Measurements from ENCODE around the gene KCNH1.
"Not testable (repeated sequence)": the region's sequence is repeated elsewhere in the genome, so short reads cannot be mapped to it uniquely, and the experiment has no call there.

The KCNH1 gene

DNA sequence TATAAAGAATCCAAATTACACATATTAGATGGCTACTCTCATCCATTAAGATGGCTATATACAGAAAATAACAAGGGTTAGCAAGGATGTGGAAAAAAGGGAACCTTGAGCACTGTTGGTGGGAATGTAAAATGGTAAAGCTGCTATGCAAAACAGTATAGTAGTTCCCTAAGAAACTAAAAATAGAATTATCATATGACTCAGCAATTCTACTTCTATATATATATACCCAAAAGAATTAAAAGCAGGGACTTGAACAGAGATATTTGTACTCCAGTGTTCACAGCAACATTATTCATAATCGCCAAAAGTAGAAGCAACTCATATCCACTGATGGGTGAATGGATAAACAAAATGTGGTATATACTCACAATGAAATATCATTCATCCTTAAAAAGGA lies 126.1 kb downstream of the KCNH1 start:
- no peak for DNase-seq (ENCODE audit: low read depth in 3 of 3)

- DNase-seq (ENCODE audit: low read depth in 3 of 3): not testable (repeated sequence)
Measured at GRCh38 chr1:210995931-210996330, 138.0 kb downstream of the KCNH1 start.

DNA sequence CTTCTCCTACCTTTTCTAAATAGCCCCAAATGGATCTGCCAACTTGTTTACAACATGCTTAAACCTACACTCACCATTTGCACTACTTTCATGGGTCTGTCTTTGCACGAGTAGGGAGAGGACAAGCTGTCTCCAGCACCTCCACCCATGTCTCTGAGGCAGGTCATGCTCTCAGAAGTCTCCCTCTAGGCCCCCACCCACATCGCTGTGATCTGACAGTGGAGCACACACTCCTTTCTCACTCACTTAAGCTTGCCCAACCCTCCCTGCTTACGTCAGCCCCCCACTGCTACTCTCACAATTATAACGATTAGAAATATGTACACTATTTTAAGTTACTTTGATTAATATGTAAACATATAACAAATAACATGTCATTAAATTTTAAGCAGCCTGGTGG lies 141.1 kb downstream of the KCNH1 start:
- DNase-seq (ENCODE audit: low read depth in 3 of 3): no peak

GRCh38 chr1:210989905-210990304 lies 144.0 kb downstream of the KCNH1 start:
- DNase-seq (ENCODE audit: low read depth in 3 of 3): no peak

DNA sequence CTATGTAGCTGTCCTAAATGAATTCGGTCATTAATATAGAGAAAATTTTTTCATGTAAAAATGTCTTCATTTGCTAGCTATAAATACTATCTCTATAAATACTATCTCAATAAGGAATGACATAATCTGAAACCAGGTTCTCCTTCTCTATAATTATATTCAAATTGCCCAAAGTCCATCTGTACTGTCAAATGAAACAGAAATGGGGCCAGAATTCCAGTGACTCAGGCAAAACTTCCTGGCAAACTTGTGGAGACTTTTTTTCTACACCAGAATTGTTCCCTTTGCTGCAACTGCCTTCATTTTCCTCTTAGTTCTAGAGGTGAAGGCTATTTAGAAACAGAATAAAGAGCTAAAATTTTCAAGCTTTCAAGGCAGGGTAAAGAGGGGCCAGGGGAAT lies 152.5 kb downstream of the KCNH1 start:
- DNase-seq (ENCODE audit: low read depth in 3 of 3): no peak

DNA sequence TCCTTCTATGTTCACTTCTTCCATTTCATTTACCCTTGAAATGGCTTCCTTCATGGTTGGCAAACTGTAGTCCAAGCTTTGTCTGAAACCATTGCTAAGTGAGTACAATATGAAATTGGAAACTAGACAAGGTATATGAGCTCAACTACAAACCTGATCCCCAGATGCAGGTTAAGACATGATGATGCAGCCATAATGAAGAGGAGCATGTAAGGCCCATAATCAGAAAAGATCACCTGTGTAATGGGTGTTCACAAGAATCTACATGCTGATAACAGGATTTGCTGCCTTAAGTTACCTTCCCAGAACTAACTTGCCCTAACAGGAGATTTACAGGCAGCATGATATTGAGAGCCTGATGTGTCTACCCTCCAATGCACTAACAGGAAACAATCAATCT lies 153.9 kb downstream of the KCNH1 start:
- DNase-seq (ENCODE audit: low read depth in 3 of 3): no peak

DNA sequence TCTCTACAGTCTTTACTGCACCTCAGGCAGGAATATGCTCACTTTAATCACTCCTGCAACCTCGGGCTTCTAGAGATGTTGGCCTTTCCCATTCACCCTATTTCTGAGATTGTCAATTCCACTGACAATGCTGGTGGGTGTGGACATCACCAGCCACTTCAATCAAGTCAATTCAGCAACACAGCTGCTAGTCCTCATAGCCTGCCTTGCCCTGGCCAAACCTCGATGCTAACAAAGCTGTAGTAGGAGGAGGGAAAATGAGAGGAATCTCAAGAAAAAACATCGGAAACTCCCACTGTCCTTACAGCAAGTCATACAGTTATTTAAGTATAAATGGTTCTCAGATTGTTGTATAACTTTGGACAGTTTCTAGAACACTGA lies 155.0 kb downstream of the KCNH1 start:
- DNase-seq (ENCODE audit: low read depth in 3 of 3): no peak

GRCh38 chr1:210978316-210978973 lies 155.5 kb downstream of the KCNH1 start:
- no peak for DNase-seq (ENCODE audit: low read depth in 3 of 3)

DNA sequence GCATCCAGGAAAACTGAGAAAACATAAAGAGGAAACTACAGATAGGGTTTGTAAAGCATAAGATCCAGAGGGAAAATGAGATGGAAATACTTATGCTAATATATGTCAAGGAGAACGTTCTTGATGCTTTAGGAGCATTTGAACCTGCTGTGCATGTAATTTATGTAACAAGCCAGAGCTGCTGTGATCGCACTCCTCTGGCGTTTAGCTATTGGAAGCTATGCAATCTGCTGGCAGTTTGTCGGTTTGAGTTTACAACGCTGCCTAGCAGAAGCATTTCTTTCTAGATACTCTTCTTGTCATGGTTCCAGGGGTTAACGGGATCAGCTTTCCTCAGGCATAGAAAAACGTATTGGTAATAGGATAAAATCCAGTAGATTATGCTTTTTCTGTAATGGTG lies 182.7 kb downstream of the KCNH1 start:
- DNase-seq (ENCODE audit: low read depth in 3 of 3): no peak

GRCh38 chr1:210949940-210950546 lies 183.9 kb downstream of the KCNH1 start:
- DNase-seq (ENCODE audit: low read depth in 3 of 3): peak; percentile 22 to 62 (median 27)

- no peak for DNase-seq (ENCODE audit: low read depth in 3 of 3)
Measured at GRCh38 chr1:210949489-210949888, 184.5 kb downstream of the KCNH1 start.

- DNase-seq (ENCODE audit: low read depth in 3 of 3): no peak
Measured at GRCh38 chr1:210949039-210949438, 184.9 kb downstream of the KCNH1 start.

- no peak for DNase-seq (ENCODE audit: low read depth in 3 of 3)
Measured at GRCh38 chr1:210944252-210944651, 189.7 kb downstream of the KCNH1 start.

GRCh38 chr1:210942513-210942912 lies 191.4 kb downstream of the KCNH1 start:
- DNase-seq (ENCODE audit: low read depth in 3 of 3): no peak

DNA sequence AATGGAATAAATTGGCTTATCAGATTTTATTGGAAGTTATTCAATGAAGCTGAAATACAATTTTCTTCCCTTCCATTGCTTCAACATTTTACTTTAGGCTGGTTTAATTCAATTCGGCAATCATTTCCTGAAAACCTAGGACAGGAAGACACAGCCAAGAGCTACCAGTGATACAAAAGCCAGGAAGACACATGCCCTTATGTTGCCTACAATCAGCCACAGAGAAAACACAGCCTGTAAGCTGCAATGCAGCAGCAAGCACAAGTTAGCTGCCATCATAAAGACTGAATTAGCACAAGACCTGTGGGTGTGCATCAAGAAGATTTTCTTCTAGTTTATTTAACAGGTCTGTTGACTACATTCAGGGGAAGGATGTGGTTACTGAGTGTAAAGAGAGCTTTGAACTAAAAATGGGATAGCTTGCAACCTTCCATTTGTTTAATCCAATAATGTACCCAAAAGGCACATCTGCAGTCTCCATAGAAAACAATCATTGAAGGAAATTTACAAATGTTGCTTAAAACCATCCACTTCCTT lies 193.8 kb downstream of the KCNH1 start:
- DNase-seq (ENCODE audit: low read depth in 3 of 3): no peak

GRCh38 chr1:210938416-210938925 lies 195.5 kb downstream of the KCNH1 start:
- no peak for DNase-seq (ENCODE audit: low read depth in 3 of 3)

GRCh38 chr1:210937846-210938245 lies 196.1 kb downstream of the KCNH1 start:
- DNase-seq (ENCODE audit: low read depth in 3 of 3): no peak

DNA sequence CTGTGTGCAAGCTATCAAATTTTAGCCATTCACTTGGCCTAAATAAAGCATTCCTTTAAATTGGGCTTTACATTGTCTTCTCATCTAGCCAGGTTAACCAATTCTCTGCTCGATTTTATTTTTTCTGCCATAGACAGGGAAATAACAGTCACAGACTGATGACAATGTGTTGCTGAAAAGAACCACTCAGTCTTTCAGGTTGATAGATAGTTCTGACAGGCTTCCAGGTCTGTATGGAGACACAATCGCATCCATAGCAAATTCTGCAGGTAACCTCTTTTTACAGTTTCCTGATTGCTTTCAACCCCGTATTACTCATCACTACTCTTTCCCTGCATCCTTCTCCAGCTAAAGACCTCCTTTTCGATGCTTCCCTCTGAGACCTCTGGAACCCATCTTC lies 198.0 kb downstream of the KCNH1 start:
- no peak for DNase-seq (ENCODE audit: low read depth in 3 of 3)

DNA sequence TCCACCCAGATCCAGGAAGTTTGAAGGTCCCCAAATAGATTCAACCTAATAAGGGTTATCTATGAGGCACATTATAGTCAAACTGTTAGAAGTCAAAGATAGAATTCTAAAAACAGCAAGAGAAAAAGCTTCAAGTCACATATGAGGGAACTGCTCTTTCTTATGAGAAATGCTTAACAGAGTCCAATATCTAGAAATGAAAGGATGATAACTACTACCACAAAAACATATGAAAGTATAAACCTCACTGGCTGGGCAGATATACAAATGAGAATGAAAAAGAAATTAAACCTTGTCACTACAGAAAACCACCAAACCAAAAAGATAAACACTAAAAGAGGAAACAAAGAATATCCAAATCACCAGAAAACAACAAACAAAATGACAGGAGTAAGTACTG lies 201.8 kb downstream of the KCNH1 start:
- no peak for DNase-seq (ENCODE audit: low read depth in 3 of 3)

- no peak for DNase-seq (ENCODE audit: low read depth in 3 of 3)
Measured at GRCh38 chr1:210922666-210923065, 211.3 kb downstream of the KCNH1 start.

- no peak for DNase-seq (ENCODE audit: low read depth in 3 of 3)
Measured at GRCh38 chr1:210920716-210921694, 212.9 kb downstream of the KCNH1 start.

DNA sequence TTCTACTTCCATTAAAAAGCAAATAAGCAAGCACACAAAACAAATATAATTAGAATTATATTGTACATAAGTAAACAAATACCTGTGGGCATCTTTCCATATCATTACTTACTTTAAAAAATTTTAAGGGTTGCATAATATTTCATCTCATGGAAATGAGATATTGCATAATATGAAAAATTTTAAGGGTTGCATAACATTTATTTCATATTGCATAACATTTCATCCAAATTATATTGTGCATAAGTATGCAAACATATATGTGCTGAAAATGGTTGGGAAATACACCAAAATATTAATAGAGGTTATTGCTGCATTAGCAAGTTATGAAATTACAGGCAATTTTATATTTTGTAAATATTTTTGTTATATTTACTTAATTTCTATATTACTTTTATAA lies 213.7 kb downstream of the KCNH1 start:
- DNase-seq (ENCODE audit: low read depth in 3 of 3): no peak
